ENCODE data around the gene FUT2.
"Not testable (repeated sequence)": the region's sequence is repeated elsewhere in the genome, so short reads cannot be mapped to it uniquely, and the experiment has no call there.

FUT2 gene

DNA sequence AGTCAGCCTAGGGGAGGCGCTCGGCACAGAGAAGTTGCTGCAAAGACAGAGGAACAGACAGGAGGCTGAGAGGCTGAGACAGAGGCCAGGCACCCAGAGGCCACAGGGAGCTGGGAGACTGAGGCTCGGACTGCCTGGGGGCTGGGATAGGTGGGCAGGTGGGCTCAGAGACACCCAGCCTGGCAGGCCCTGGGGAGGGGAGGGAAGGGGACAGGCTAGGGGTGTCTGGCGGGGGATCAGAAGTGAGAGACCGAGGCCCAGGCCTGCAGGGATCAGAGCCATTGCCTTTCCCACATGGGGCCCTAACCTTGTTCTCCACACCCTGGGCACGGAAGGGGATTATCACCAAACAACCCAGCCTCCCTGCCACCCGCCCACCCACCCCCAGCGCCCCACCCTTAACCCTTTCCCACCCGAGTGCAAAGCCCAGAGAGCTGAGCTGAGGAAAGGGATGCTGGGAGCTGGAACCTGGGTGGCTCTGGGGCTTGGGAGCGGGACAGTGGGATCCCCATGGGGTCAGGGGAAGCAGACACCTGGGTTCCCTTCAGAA is 24.2 kb upstream of the FUT2 start:
- no peak for DNase-seq

DNA sequence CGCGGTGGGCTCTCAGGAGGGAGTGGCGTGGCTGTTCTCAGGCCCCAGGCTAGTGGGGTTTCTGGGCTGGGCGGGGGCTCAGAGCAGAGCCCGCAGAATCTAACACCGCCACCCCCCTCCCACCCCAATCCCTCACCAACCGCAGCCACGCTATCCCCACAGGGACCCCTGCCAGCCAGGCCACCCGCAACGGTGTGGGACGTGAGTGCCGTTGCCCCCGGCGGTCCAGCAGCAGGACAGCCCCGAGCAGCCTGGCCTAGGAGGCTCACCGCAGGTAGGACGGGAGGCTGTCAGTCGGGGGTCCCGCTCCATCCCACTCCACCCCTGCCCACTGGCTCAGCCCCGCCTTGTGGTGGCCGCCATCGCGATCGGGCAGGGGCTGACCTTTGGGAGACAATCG is 22.8 kb upstream of the FUT2 start, which contains the start of gene NTN5:
Gene NTN5, minus strand, starts transcription at position 24 of the 400 bp plus-strand sequence. CDS start 2,031 bp downstream, outside the sequence.
- no peak for DNase-seq

DNA sequence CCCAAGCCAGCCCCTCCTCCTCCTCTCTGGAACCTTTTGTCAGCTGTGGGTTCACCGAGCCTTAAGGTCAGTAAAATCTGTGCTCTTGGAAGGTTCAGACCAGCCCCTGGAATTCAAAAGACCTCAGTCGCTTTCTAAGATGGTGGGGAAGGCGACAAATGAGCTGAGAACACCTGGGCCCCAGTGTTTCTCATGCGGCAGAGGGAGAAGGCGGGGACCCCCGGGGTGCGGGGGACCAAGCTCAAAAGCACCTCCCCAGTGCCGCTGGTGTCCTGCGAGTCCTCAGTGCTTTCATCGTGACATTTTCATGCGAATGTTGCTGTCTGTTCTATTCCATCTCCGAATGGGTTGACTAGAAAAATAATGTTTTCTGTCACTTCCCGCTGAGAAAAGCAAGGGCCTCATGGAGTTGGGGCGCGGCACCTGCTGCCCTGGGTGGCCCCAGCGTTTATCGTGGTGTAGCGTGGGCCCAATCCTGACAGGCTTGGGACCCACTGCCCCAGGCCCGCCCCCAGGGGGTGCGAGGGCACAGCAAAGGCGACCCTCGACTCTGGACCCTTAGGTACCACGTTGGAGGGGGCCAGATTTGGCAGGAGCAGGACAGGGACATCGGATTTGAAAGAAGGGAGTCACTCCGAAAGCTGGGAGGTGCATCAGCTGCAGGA is 22.2 kb upstream of the FUT2 start:
- no peak for DNase-seq

DNA sequence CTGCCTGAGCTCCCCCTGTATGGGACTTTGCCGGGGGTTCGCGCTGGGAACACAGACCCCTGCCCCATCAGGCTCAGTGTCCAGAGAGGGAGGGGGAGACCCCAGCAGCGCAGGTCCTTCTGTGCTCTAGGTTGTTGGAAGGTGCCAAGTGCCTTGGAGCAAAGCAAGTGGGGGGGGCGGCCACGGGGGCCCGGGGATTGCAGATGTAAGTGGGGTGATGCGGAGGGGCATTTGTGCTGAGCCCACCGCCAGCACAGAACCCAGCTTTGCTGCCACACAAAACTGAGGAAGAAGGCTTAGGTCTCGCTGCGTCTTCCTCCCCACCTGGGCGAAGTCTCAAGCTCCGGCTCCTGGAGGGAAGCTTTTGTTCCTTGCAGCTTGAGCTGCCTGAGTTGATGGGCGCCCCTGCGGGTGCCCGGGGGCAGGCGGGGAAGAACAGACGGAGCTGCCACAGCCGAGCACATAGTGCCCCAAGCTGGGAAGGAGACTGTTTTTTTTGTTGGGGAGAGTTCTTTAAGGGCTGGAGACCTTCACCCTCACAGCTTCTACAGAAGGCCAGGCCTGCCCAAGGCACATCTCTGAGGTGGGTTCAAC is 21.5 kb upstream of the FUT2 start:
- no peak for DNase-seq

DNA sequence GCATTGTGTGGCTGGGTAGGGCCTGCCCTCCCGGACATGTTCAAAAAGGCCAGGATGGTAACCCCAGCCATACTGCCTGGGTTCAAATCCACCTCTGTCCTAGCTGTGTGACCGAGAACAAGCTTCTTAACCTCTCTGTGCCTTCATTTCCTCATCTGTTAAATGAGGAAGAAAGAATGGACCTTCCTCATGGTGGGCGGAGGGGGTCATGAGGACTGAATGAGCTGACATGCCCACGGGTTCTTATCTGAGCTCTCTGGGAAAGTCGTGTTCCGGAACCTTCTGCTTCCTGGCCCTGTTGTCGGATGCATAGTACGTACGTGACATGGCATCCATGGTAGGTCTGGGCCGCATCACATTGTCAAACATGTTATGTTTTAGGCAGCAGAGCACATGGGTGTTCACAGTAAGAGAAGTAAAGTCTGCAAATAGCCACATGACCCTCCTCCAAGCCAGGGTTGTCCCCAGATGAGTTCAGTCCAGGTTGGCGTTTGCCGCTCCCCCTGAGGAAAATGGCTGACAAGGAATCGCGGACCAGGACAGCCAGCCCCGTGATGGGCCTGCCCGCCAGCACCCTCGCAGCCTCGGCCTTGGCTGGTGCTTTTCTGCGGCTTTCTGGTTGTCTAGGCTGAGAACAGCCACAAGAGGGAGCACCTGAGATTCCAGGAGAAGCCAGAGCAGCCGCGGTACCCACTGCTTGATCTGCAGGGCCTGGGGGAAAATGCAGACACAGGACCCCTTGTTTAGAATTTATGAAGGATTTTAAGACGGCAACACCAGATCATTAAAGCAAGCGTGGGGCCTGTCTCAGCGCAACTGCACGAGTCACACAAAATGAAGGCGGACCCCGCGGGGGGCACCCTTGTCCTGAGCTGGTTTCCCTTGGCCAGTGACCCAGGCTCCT is 20.6 kb upstream of the FUT2 start:
- DNase-seq: peak; percentile 60

DNA sequence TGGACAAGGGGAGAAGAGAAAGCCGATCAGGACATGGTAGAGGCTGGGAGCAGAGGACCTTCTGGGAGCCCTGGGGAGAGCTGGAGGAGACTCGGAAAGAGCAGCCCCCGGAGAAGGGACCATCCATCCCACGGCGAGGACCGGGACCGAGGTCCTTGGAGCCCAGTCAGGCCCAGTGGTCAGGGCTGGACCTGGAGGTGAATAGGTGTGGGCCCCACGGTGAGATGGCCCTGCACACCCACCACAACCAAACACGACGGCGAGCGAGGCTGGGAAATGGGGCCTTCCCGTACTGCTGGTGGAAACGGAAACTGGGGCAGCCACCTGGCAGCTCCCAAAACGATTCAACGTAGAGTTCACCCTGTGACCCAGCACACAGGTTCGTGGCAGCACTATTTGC is 19.3 kb upstream of the FUT2 start:
- no peak for DNase-seq

DNA sequence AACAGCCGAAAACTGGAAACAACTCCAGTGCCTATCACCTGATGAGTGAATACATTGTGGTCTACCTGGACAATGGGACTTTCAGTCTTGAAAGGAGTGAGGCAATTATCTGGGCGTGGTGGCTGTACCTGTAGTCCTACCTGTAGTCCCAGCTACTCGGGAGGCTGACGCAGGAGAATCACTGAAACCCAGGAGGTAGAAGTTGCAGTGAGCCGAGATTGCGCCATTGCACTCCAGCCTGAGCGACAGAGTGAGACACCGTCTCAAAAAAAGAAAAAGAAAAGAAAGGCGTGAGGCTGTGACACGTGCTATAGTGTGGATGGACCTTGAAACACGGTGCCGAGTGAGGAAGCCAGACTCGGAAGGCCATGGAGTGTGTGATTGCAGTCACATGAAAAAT is 18.9 kb upstream of the FUT2 start:
- DNase-seq: no peak

DNA sequence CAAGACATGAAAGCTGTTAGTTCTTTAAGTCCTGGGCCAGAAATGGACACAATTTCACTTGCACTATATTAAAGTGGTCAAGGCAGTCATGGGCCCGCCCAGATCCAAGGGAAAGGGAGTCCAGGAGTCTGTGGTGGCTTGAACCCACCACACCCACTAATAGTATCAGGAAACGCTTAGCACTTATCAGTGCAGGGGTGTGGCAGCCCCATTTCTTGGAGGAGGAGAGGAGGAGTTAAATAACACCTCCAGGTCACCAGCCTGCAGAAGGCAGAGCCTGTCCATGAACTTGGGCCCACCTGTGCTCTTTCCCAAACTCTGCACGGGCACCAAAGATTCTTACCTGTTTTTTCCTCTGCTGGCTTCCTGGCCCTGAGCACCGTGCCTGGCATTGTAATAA is 17.6 kb upstream of the FUT2 start:
- no peak for DNase-seq

DNA sequence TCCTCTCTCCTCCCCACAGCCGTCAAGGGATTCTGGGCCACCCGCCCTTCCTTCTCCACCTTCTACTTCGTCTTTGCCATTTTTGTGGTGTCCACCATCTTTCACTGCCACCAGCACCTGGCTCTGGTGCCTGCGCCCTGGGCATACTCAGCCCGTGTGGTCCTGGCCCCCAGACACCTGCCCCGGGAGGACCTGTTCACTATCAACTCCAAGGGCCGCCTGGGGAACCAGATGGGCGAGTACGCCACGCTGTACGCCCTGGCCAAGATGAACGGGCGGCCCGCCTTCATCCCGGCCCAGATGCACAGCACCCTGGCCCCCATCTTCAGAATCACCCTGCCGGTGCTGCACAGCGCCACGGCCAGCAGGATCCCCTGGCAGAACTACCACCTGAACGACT is 15.8 kb upstream of the FUT2 start:
- DNase-seq: not testable (repeated sequence)

DNA sequence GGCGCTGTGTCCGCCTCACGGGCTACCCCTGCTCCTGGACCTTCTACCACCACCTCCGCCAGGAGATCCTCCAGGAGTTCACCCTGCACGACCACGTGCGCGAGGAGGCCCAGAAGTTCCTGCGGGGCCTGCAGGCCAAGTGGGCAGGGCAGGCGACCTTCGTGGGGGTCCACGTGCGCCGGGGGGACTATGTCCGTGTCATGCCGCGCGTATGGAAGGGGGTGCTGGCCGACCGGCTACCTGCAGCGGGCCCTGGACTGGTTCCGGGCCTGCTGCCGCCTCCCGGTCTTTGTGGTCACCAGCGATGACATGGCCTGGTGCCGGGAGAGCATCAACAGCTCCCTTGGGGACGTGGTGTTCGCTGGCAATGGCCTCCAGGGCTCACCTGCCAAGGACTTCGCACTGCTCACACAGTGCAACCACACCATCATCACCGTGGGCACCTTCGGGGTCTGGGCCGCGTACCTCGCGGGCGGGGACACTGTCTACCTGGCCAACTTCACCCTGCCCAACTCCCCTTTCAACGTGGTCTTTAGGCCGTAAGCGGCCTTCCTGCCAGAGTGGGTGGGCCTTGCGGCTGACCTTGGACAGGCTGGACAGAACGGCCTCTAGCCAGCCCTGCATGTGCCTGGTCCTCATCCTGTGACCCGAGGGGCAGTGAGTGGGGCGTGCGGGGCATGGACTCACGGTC is 15.2 kb upstream of the FUT2 start:
- no peak for DNase-seq

DNA sequence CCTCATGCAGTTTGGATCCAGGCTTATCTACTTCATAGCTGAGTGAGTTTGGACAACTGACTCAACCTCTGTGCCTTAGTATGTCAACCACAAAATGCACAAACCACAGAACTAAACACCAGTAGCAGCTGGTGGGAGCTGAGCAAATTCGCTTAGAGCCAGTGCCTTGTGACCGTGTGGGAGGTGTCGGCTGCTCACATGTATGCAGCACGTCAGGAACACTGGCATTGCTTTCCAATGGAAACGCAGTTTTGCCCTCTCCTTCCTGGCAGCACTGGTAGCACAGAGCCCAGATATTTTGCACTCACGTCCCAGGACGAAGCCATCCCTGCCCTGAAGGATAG is 14.7 kb upstream of the FUT2 start:
- no peak for DNase-seq

DNA sequence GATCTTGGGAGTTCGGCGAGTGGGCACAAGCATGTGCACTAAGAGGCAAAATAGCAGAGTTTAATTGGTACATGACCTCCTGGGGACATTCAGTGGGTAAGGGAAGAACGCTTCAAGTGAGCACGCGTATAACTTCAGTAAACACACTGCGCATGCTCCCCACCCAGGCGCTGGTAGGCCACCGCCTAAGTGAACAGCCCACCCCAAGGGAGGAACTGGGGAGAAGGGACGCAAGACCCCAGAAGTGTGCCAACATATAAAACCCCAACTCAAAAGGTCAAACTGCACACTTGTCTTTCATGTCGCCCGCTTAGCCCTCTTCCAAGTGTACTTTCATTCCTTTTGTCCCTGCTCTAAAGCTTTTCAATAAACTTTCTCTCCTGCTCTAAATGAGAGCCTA is 12.4 kb upstream of the FUT2 start:
- DNase-seq: peak; percentile 4

DNA sequence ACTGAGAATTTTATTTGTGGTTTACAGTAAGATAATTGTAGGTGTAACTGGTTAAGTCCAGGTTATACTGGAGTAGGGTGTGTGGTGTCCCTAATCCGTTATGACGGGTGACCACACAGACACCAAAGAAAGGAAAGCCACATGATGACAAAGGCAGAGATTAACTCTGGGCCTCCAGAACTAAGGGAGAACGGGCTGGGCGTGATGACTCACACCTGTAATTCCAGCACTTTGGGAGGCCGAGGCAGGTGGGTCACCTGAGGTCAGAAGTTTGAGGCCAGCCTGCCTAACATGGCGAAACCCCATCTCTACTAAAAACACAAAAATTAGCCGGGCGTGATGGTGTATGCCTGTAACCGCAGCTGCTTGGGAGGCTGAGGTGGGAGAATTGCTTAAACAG is 10.2 kb upstream of the FUT2 start:
- DNase-seq: no peak

DNA sequence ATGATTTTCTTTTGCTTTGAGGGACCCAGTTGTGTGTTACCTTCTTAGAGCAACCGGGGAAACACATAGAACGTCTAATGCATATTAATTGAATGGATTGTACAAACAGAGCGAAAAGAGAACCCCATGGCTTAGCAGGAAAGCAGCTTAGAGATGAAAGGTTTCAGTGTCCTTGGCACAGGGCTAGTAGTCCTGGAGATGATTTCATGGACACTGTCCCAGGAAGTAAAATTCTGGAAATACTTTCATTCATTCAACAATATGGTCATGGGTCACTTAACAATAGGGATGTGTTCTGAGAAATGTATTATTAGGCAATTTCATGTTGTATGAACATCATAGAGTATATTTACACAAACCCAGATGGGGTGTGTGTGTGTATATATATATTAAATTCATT is 9.7 kb upstream of the FUT2 start:
- no peak for DNase-seq

DNA sequence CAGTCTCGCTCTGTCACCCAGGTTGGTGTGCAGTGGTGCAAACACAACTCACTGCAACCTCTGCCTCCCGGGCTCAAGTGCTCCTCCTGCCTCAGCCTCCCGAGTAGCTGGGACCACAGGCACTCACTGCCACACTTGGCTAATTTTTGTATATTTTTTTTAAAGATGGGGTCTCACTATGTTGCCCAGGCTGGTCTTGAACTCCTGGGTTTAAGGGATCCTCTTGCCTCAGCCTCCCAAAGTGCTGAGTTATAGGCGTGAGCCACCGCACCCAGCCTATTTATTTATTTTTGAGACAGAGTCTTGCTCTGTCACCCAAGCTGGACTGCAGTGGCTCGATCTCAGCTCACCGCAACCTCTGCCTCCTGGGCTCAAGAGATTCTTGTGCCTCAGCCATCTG is 9.1 kb upstream of the FUT2 start:
- DNase-seq: not testable (repeated sequence)

DNA sequence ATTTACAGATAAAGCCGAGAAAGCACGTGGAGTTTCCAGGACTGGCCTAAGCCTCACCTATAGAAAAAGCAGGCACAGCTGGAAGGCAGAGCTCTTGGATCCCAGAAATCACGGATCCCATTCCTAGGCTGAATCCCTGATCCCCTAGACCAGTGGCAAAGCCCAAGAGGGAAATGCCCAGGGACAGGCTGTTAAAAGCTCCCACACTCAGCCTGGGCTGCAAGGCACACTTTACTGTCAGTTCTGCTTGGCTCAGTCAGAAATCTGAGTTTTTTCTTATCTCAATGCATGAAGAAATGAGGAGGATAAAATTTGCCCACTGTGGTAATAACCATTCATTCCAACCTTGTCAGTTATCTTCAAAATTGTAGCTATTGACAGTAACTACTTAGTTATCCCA is 8.0 kb upstream of the FUT2 start:
- no peak for DNase-seq

DNA sequence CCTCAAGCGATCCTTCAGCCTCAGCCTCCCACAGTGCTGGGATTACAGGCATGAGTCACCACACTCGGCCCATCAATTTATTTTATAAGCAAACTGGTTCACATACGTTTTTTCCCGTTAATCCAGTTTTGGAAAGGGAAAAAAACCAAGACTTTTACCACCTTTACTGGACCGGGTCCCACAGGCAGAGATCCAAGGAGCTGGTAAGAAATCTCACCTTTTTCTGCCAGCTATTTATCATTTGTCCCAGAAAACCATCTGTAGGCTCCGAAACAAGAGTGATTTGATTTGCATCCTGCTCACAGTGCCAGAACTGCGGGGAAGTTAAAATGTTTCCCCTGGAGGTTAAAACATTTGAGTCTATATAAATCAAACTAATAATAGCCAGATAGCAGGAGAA is 6.3 kb upstream of the FUT2 start:
- no peak for DNase-seq

DNA sequence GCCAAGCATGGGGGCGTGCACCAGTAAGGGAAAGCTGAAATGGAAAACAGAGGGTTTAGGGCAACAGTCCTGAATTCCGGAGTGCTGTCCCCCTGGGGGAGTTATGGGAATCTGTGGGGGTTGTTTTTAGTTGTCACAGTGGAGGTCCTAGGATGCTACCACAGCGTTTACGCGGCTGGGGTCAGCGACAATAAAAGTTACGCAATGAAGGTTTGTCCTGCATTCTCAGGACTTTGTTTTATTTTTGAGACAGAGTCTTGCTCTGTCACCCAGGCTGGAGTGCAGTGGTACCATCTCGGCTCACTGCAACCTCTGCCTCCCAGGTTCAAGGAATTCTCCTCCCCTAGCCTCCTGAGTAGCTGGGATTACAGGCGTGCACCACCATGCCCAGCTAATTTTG is 2.1 kb upstream of the FUT2 start:
- DNase-seq: not testable (repeated sequence)

DNA sequence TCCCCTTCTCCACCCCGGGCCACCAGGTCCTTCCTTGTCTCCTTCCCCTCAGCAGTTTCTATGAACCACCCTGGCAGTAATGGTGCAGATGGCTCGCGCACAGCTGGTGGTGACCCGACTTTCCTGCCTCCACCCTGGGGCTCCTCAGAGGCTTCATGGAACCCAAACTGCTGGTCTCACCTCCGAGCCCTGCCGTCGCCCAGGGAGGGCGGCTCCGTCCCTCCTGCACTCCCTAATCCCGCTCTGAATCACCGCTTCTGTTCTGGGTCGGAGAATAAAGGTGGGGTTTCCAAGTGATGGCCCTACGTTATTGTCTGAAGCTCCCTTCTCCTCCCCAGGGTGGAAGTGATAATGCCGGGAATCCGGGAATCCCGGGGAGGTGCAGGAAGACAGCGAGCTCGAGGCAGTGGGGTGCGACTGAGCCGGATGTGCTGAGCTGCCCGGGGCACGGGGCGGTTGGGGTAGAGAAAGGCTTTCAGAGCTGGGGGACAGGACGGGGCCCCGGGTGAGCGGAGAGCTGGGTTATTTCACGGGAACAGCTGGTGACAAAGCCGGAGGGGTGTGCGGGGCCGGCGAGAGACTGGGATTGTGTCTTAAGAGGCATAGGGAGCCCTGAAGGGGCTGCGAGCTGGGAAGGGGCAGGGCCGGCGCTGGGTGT is 711 bp downstream of the FUT2 start:
- DNase-seq: no peak

DNA sequence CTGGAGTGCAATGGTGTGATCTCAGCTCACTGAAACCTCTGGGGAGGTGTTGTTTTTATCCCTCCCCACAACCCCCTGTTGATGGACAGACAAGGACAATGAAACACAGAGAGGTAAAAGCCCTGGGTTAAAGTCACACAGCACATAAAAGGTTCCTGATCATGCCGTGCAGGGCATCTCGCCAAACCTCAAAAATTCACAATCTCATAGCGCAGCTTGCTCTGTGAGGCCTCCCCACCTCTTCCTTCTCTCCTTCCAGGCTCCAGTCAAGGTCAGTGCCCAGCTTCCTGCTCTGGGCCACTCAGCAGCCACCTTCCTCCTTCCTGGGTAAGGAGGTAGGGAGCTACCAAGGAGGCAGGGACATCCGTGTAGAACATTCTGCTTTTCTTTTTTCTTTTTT is 2.3 kb downstream of the FUT2 start:
- peak; percentile 5 for DNase-seq

DNA sequence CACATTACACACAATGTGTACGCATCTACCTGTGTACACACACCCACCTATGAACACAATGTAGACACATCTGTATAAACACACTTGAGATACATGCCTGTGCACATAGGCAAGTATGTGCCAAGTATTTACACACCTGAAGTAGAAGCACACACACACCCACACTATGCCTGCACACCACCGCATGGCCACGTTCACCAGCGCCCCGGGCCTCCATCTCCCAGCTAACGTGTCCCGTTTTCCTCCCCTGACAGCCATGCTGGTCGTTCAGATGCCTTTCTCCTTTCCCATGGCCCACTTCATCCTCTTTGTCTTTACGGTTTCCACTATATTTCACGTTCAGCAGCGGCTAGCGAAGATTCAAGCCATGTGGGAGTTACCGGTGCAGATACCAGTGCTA is 6.9 kb downstream of the FUT2 start:
- no peak for DNase-seq

DNA sequence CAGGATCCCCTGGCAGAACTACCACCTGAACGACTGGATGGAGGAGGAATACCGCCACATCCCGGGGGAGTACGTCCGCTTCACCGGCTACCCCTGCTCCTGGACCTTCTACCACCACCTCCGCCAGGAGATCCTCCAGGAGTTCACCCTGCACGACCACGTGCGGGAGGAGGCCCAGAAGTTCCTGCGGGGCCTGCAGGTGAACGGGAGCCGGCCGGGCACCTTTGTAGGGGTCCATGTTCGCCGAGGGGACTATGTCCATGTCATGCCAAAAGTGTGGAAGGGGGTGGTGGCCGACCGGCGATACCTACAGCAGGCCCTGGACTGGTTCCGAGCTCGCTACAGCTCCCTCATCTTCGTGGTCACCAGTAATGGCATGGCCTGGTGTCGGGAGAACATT is 7.5 kb downstream of the FUT2 start:
- no peak for DNase-seq

DNA sequence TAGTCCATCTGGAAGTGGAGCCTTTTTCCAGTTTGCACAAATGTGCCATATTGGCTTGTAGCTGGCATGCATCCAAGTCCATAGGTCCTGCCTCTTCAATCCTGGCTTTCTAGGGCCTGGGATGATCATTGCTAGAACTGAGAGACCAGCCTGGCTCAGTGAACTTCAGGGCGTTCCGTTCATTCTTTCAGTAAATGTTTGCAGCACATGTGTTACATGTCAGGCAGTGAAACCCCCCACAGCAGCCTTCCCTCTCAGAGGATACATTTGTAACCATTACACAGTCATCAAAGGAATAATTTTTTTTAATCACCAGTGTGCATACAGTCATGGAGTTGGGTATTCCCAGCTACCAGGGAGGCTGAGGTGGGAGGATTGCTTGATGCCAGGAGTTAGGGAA is 9.7 kb downstream of the FUT2 start:
- DNase-seq: no peak

Measured in NCI-H2029 treated with DMSO at 0.1 percent for 48 hours (cell line).